ENCODE measurements around the gene LRRC8C. TPM values are rescaled to one million over a fixed set of nuclear protein-coding genes. Genes with fewer than 3 reads are reported as not detected.

Gene LRRC8C
- polyA plus RNA-seq, 12 donors, result 5.5 to 13.9 (median 9.0) TPM; not detected in 1

DNA sequence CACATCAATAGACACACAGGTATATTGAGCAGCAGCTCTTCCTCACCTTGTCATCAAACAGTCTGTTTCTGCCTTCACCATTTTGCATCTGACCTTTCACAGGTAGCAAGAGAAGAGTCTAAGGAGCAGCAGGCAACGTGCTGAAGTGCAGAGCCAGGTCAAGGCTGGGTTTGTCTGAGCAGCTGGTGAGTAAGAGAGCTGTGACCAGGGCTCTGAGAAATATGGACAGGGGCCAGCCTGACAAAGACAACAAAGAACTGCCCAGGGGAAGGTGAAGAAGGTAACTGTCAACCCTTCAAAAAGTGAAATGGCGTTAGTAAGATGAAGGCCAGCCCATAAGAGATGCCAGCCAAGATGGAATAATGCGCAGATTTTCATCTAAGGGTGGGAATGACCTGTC, 129.0 kb downstream of the LRRC8C start:
- no peak for DNase-seq

DNA sequence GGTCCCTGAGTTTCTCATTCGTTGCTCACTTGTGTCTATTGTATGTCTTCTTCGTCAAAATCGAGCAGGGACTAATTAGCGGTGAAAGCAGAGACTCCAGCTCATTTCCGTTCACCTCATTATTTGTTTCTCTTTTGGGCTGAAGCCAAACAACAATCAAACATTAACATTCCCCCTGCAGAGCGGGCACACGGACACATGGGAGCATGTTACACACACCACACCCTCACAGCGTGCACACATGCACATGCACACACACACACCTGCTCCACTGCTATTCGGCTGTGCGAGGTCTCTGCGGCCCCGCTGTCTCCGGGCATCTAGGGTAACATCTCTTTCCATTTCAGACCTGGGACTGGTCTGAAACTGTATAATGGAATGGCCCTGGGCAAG, 129.5 kb downstream of the LRRC8C start:
- no peak for DNase-seq

DNA sequence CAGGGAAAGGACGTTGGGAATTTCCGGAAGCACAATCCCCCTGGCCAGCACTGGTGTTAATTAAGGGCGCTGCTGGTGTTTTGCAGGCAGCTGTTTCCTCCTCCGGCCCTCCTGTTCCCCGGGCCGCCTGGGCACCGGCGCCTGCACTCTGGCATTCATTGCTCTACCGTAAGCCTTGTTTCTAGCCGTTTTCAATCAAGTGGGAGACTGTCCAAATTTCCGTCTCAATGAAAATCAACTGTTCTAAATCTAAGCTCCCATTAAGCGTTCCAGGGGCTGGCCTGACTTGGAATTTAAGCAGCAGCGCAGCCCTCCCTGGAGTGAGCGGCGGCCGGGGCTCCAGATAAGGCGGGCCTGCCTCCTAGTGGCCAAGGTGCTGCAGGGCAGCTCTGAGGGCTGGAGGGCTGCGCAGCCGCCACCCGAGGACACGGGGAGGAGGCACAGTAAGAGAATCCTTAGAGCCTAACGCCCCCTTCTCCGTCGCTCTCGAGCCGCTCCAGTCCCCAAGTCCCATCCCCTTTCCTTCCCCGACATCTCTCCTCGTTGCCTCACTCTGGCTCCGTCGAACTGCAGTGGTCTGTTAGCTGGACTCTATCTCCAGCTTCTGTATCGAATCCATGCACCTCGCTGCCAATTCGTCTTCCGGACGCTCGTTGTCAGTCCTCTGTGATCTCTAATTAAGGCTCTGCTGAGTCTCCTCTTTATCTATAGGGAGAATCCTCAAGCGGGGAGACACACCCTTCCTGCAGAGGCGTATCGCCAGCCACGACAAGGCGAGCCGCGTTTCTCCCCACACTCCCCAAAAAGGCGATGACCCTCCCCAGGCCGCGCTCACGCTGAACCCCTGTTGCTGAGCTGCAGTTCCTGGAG, 130.1 kb downstream of the LRRC8C start:
- peak; percentile 88 for DNase-seq

DNA sequence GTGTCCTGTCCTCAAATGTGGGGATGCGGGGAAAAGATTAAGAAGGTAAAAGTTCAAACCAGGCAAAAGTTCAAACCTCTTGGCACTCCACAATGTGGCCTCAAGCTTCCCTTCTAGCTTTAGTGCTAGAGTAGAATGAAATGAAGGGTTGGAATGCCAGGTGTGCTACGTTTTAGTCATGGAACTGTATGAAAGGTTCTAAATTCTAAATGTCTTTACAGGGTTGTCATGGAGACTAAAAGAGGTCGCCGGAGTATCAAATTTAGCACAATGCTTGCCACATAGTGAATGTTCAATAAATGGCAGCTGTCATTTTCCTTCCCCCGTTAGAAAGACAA, 130.7 kb downstream of the LRRC8C start:
- no peak for DNase-seq

DNA sequence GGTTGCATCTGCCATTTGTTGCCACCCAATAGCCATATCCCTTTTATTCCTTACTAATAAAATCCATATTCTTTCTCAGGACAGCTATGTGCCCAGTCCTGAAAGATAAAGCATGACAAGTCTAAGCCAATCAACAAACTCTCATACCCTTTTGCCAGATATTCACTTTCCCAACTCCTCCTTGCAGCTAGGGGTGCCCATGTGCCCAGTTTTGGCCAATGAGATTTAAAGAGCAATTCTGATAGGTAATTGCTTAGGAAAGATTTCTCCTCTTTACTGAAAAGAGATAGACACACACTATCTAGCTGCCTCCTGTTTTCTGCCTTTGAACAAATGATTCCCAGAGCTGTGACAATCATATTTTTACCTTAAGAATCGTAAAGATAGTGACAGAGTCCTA, 132.9 kb downstream of the LRRC8C start:
- DNase-seq, result no peak

DNA sequence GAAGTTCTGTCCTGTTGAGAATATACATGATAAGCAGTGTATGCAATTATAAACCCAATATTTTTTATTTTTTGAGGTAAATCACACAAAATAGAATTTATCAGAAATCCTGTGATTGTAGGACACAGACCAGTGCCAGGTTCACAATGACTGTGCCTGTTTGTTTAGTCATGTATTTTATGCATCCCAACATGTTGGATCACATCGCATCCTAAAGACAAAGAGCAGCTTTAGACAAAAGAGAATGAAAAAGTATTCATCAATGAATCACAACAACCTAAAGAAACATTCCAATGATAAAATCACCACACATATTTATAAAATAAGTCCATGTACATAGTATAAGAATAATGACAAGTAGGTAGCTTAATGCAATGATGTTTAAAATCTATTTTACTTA, 134.7 kb downstream of the LRRC8C start:
- DNase-seq, result no peak

Other genes starting within 250 kb of the LRRC8C start
- gene LRRC8B, start 108.3 kb upstream of the LRRC8C start, polyA plus RNA-seq (ENCODE audit: insufficient read length in 12 of 12), result 1 to 10 TPM in 11 of 12 donors, not detected in 1; 2.7 to 6.7 (median 3.8) TPM
- 10 to 100 TPM in 1 of 12 donors, 1 to 10 TPM in 10, not detected in 1; 6.5 to 12.3 (median 8.4) TPM for gene LRRC8D, start 187.9 kb downstream of the LRRC8C start, polyA plus RNA-seq (ENCODE audit: insufficient read length in 12 of 12)

All from muscle of arm (tissue), 12 donors.